ENCODE results near the gene MOAP1. TPM values are rescaled to one million over a fixed set of nuclear protein-coding genes. Genes with fewer than 3 reads are reported as not detected.
"Not testable (repeated sequence)": the region's sequence is repeated elsewhere in the genome, so short reads cannot be mapped to it uniquely, and the experiment has no call there.

The MOAP1 gene
- 15.8 and 17.2 TPM in 2 replicates for total RNA-seq

DNA sequence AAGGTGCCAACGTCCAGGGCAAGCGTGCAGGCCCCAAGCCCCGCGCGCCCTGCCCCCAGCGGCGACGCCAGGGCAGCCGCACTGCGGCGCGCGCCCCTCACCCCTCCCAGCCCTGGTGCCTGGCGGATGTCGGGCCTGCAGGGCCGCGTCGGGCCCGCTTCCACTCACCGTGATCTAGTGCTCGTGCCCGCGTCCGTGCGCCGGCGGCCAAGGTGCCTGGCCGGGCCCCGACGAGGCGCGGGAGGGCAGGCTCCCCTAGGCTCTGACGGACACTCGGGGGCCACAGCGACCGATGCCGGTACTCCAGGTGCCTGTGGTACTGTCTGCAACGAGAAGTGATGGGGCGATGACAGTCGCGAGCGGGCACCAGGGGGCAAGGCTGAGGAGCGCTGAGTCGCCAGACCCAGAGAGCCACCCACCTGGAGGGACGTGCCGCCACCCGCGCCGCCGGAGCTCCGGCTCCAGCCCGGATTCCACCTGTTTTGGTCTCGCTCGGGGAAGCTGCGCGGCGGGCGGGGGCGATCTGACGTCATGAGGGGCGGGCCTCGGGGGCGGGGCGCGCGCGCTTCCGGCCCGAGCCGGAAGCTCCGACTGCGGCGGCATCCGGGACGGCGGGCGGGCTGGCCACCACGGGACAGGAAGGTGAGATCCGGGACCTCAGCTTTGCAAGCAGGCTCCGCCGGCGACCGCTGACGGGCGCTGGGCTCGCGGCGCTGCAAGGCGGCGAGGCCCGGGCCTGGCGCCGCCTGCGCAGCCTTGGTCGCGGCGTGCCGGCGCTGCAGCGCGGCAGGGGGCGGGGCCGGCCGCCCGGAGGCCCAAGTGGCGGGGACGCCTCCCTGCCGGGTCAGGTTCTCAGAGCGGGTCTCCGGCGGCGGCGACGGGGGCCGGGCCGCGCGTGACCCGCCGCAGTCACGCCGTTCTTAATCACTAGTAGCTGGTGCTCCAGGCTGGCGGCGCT lies at the start of gene MOAP1, which contains the start of gene LYSET:
MOAP1 (minus strand) TSS at position 507 of the 958 bp plus-strand sequence. CDS start 655 bp downstream, outside the sequence.
LYSET (plus strand) TSS at position 927 of the 958 bp plus-strand sequence. CDS start 89 bp downstream, outside the sequence.
- TF ChIP-seq CTCF (IDR thresholded peaks at IDR 0.05; ENCODE audit: insufficient read depth, low read length, severe bottlenecking): peak; percentile 18
- peak within 1 kb of the TSS; percentile 81 for H3K4me3 ChIP-seq (ENCODE audit: low read depth, low read length)
- FAIRE-seq (no peak), DNase-seq (ENCODE audit: low read depth) (peak; percentile 69)
- H3K27me3 ChIP-seq (ENCODE audit: control insufficient read depth, insufficient read depth, low read length): no peaks in the 10 kb centered on the region
- peaks cover 4% of the 10 kb centered on the region for H3K36me3 ChIP-seq (ENCODE audit: control insufficient read depth, insufficient read depth, low read length)

DNA sequence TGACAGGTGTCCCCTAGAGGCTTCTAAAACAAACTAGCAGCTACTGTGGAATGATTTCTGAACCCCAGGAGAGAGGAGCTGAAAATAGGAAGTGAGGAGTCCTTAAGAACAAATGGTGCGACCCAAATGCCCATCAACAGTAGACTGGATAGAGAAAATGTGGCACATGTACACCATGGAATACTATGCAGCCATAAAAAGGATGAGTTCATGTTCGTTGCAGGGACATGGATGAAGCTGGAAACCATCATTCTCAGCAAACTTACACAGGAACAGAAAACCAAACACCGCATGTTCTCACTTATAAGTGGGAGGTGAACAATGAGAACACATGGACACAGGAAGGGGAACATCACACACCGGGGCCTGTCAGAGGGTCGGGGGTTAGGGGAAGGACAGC lies 48.4 kb upstream of the MOAP1 start:
- H3K27me3 ChIP-seq (ENCODE audit: control insufficient read depth, insufficient read depth, low read length); DNase-seq (ENCODE audit: low read depth); H3K36me3 ChIP-seq (ENCODE audit: control insufficient read depth, insufficient read depth, low read length); H3K4me3 ChIP-seq (ENCODE audit: low read depth, low read length): not testable (repeated sequence)
- FAIRE-seq: peak; percentile 13

DNA sequence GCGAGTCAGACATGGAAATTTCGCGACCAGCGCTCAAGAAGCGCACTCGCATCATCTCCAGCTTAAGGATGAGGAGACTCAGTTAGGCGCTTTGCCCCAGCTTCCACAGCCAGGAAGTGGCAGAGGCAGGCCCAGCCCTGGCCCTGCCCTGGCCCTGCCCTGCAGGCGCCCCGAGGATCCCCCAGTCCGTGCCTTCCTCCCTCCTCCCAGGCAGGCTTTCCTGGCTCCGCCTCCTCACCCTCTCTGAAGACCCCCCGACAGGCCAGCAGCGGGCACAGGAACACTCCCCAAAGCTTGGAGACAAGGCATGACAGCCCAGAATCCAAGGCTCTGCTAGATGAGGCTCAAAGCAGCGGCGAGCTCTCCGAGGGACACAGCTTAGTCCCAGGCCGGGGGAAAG lies 47.5 kb upstream of the MOAP1 start:
- no peak overlapping the region for H3K4me3 ChIP-seq (ENCODE audit: low read depth, low read length)
- TF ChIP-seq CTCF (IDR thresholded peaks at IDR 0.05; ENCODE audit: insufficient read depth, low read length, severe bottlenecking): no peak
- H3K27me3 ChIP-seq (ENCODE audit: control insufficient read depth, insufficient read depth, low read length): no peaks in the 10 kb centered on the region
- FAIRE-seq: no peak
- H3K36me3 ChIP-seq (ENCODE audit: control insufficient read depth, insufficient read depth, low read length): peaks cover 3% of the 10 kb centered on the region
- no peak for DNase-seq (ENCODE audit: low read depth)

- H3K27me3 ChIP-seq (ENCODE audit: control insufficient read depth, insufficient read depth, low read length): no peaks in the 10 kb centered on the region
- peaks cover 3% of the 10 kb centered on the region for H3K36me3 ChIP-seq (ENCODE audit: control insufficient read depth, insufficient read depth, low read length)
- peak; percentile 41 for DNase-seq (ENCODE audit: low read depth)
- FAIRE-seq: no peak
- H3K4me3 ChIP-seq (ENCODE audit: low read depth, low read length): peak overlapping the region; percentile 43
- no peak for TF ChIP-seq CTCF (IDR thresholded peaks at IDR 0.05; ENCODE audit: insufficient read depth, low read length, severe bottlenecking)
Measured at GRCh38 chr14:93231129-93231979, 46.7 kb upstream of the MOAP1 start.

GRCh38 chr14:93230539-93230938 lies 45.8 kb upstream of the MOAP1 start:
- TF ChIP-seq CTCF (IDR thresholded peaks at IDR 0.05; ENCODE audit: insufficient read depth, low read length, severe bottlenecking): no peak
- FAIRE-seq: no peak
- H3K4me3 ChIP-seq (ENCODE audit: low read depth, low read length): no peak overlapping the region
- no peak for DNase-seq (ENCODE audit: low read depth)
- H3K36me3 ChIP-seq (ENCODE audit: control insufficient read depth, insufficient read depth, low read length): peaks cover 3% of the 10 kb centered on the region
- no peaks in the 10 kb centered on the region for H3K27me3 ChIP-seq (ENCODE audit: control insufficient read depth, insufficient read depth, low read length)

GRCh38 chr14:93228550-93228949 lies 43.9 kb upstream of the MOAP1 start:
- H3K4me3 ChIP-seq (ENCODE audit: low read depth, low read length): no peak overlapping the region
- H3K36me3 ChIP-seq (ENCODE audit: control insufficient read depth, insufficient read depth, low read length): peaks cover 3% of the 10 kb centered on the region
- FAIRE-seq (no peak), DNase-seq (ENCODE audit: low read depth) (no peak)
- H3K27me3 ChIP-seq (ENCODE audit: control insufficient read depth, insufficient read depth, low read length): no peaks in the 10 kb centered on the region
- TF ChIP-seq CTCF (IDR thresholded peaks at IDR 0.05; ENCODE audit: insufficient read depth, low read length, severe bottlenecking): no peak
